GM12878 (cell line): ENCODE data around the gene HBB. TPM values are rescaled to one million over a fixed set of nuclear protein-coding genes. Genes with fewer than 3 reads are reported as not detected.

Experiments
- ATAC-seq: fragments of 200-7000 bp; cut with Tn5 transposase; 3 replicates; pipeline ENCODE4 v1.9.1; 2020; ENCODE audit warnings: mild to moderate bottlenecking, moderate library complexity
- BruUV-seq: library from RNA; stranded (reverse); fragments of 400-500 nt; replicated peaks from 2 replicates; lab custom pipeline; 2021; lab: Mats Ljungman, UMichigan
- CTCF ChIA-PET: fragments of 300-600 bp; sonication (Branson Sonifier 250); formaldehyde crosslinking; extraction: SDS; loops from one replicate; lab custom pipeline; 2021; ENCODE audit warnings: inconsistent platforms; lab: Yijun Ruan, JAX
- POLR2A ChIA-PET: fragments of 350-600 bp; formaldehyde crosslinking; extraction: SDS; loops from one replicate; lab custom pipeline; 2021; ENCODE audit warnings: inconsistent platforms; lab: Charles Lee
- RAD21 ChIA-PET: fragments of 300-600 bp; sonication (Branson Sonifier 250); formaldehyde crosslinking; loops from one replicate; lab custom pipeline; 2023; ENCODE audit warnings: antibody characterized with exemption; ENCODE audit not compliant: unreplicated experiment; lab: Charles Lee
- SMC1A ChIA-PET: fragments of 300-600 bp; sonication (Branson Sonifier 250); formaldehyde crosslinking; loops from one replicate; lab custom pipeline; 2023; ENCODE audit not compliant: unreplicated experiment, uncharacterized antibody; lab: Charles Lee
- DNase-seq: peaks from one replicate; pipeline ENCODE4 v3.0.0-alpha.2; 2011; ENCODE audit warnings: low read depth, low spot score
- FAIRE-seq: peaks from 3 replicates; lab custom pipeline; 2011; peaks lifted over from hg19 to GRCh38; lab: Jason Lieb, UNC
- H2AFZ ChIP-seq: 2 replicates; pipeline ENCODE4 v1.6.0; 2011; ENCODE audit warnings: low read depth, low read length, control low read depth; ENCODE audit not compliant: control insufficient read depth
- H3K27ac ChIP-seq: 2 replicates; pipeline ENCODE4 v1.5.1; 2011; ENCODE audit warnings: control low read depth; ENCODE audit not compliant: control insufficient read depth, insufficient read depth
- H3K27me3 ChIP-seq, 2 experiments: replicated peaks in 1 of 2; 2 replicates each; pipeline versions ENCODE4 v1.6.0 to v1.6.1; 2011; ENCODE audit warnings: low read length in 1 of 2; ENCODE audit not compliant: control insufficient read depth in 2 of 2, insufficient read depth in 2 of 2
- H3K36me3 ChIP-seq, 2 experiments: 2 replicates each; pipeline ENCODE4 v1.5.1; 2011; ENCODE audit warnings: low read length in 1 of 2; ENCODE audit not compliant: control insufficient read depth in 2 of 2, insufficient read depth in 2 of 2
- H3K4me1 ChIP-seq: 2 replicates; pipeline ENCODE4 v1.6.1; 2011; ENCODE audit warnings: mild to moderate bottlenecking, low read length, moderate library complexity, mixed read lengths; ENCODE audit not compliant: control insufficient read depth, insufficient read depth
- H3K4me2 ChIP-seq: 2 replicates; pipeline ENCODE4 v1.6.0; 2011; ENCODE audit warnings: control low read depth; ENCODE audit not compliant: control insufficient read depth, insufficient read depth
- H3K4me3 ChIP-seq: fragments of 200-600 bp; sonication (generic); 2 replicates; pipeline ENCODE4 v1.5.1; 2016
- H3K79me2 ChIP-seq: 2 replicates; pipeline ENCODE4 v1.6.0; 2011; ENCODE audit warnings: low read length; ENCODE audit not compliant: control insufficient read depth, insufficient read depth
- H3K9ac ChIP-seq: 2 replicates; pipeline ENCODE4 v1.8.0; 2011; ENCODE audit warnings: low read length, control low read depth, mixed read lengths; ENCODE audit not compliant: control insufficient read depth, insufficient read depth
- H3K9me3 ChIP-seq: replicated peaks from 3 replicates; pipeline ENCODE4 v1.5.1; 2011; ENCODE audit warnings: mild to moderate bottlenecking, low read length; ENCODE audit not compliant: control insufficient read depth, insufficient read depth
- H4K20me1 ChIP-seq: 2 replicates; pipeline ENCODE4 v1.6.0; 2011; ENCODE audit not compliant: control insufficient read depth, insufficient read depth
- DPF2 ChIP-seq: fragments of 450-650 bp; IDR thresholded peaks from 2 replicates; pipeline ENCODE4 v1.6.1; 2017; ENCODE audit warnings: mild to moderate bottlenecking
- E2F8 ChIP-seq: fragments of 450-650 bp; IDR thresholded peaks from 2 replicates; pipeline ENCODE4 v1.6.1; 2018; ENCODE audit warnings: mild to moderate bottlenecking, low read depth, moderate library complexity; ENCODE audit not compliant: partially characterized antibody
- EZH2 ChIP-seq: IDR thresholded peaks from 2 replicates; pipeline ENCODE4 v1.6.1; 2012; ENCODE audit warnings: low read depth, mild to moderate bottlenecking, control low read depth, inconsistent platforms, low read length, borderline replicate concordance; ENCODE audit not compliant: control insufficient read depth
- IRF4 ChIP-seq: IDR thresholded peaks from 2 replicates; pipeline ENCODE4 v1.6.1; 2011; ENCODE audit warnings: low read depth, low read length
- MEF2A ChIP-seq: IDR thresholded peaks from 2 replicates; pipeline ENCODE4 v1.6.1; 2011; ENCODE audit warnings: low read depth, mild to moderate bottlenecking, low read length, moderate library complexity; ENCODE audit not compliant: insufficient read depth
- NKRF ChIP-seq: fragments of 450-650 bp; conservative IDR thresholded peaks from 2 replicates; pipeline ENCODE4 v1.6.1; 2017; ENCODE audit warnings: mild to moderate bottlenecking, moderate library complexity
- PAX5 ChIP-seq: IDR thresholded peaks from 2 replicates; pipeline ENCODE4 v1.6.1; 2011; ENCODE audit warnings: low read depth, low read length, borderline replicate concordance
- POU2F2 ChIP-seq: IDR thresholded peaks from 3 replicates; pipeline ENCODE4 v1.6.1; 2011; ENCODE audit warnings: low read depth, mild to moderate bottlenecking, low read length, borderline replicate concordance
- TAF1 ChIP-seq: IDR thresholded peaks from 2 replicates; pipeline ENCODE4 v1.6.1; 2011; ENCODE audit warnings: mild to moderate bottlenecking, low read depth, low read length, borderline replicate concordance
- TCF7 ChIP-seq: IDR thresholded peaks from 2 replicates; pipeline ENCODE4 v1.6.1; 2014; ENCODE audit warnings: antibody characterized with exemption, borderline replicate concordance
- ZBTB33 ChIP-seq: fragments of 450-650 bp; IDR thresholded peaks from 2 replicates; pipeline ENCODE4 v1.6.1; 2017; ENCODE audit warnings: mild to moderate bottlenecking
- WGBS: methylation state at CpG from one replicate; pipeline ENCODE4 v1.1.6; 2016; ENCODE audit warnings: low lambda C conversion rate; ENCODE audit not compliant: insufficient replicate concordance, insufficient coverage; ENCODE audit errors: missing lambda C conversion rate; 5-methylcytosine and 5-hydroxymethylcytosine counted together
- in situ Hi-C: fragments of 300-500 bp; cut with MboI; formaldehyde crosslinking; loops from 9 replicates; pipeline ENCODE4 v1.14.3; 2018; ENCODE audit warnings: mixed read lengths
- intact Hi-C: fragments of 100-400 bp; cut with micrococcal nuclease; formaldehyde crosslinking; loops from one replicate; pipeline ENCODE4 v1.14.2; 2022; ENCODE audit not compliant: unreplicated experiment
- polyA plus RNA-seq, 11 experiments: library from polyadenylated mRNA; depleted of rRNA in 4 of 11; unstranded in 6 of 11; stranded (reverse) in 5 of 11; fragments of >200 nt; fragmentation: Nextera tagmentation in 4 of 11; fragmentation: Illumina TruSeq in 1 of 11; extraction: Ambion mirVana in 4 of 11; extraction: Trizol in 1 of 11; gene quantifications; 1 replicate in 1 of 11; 2 replicates in 10 of 11; pipeline versions ENCODE4 v1.2.1 to v1.2.3, GENCODE V29; 2011 to 2016; ENCODE audit warnings: inconsistent platforms in 2 of 11, missing spikeins in 2 of 11, low read depth in 1 of 11
- total RNA-seq, 4 experiments: library from RNA; depleted of rRNA in 3 of 4; stranded (reverse); fragments of >200 nt in 3 of 4; fragmentation: Illumina TruSeq in 1 of 4; extraction: Trizol in 1 of 4; gene quantifications; 2 replicates each; pipeline versions ENCODE4 v1.2.1 to v1.2.3, GENCODE V29; 2013 to 2021

The HBB gene
- total and polyA plus RNA-seq, 10 of the 15 experiments (the other 5 are each of a cell fraction or from before 2014, with no cell fraction given): 0.36 TPM; not detected in 9

GRCh38 chr11:5229796-5230195, 2.9 kb upstream of the HBB start (continued):
- no peak for TF ChIP-seq ZBTB33
- TF ChIP-seq EZH2: no peak
- TF ChIP-seq DPF2: no peak

GRCh38 chr11:5229356-5229755, 2.5 kb upstream of the HBB start:
- no peak overlapping the region for H3K9ac ChIP-seq
- ATAC-seq (no peak), FAIRE-seq (no peak), DNase-seq (no peak)
- POLR2A ChIA-PET: no interaction called here
- no peak overlapping the region for H2AFZ ChIP-seq
- H3K4me3 ChIP-seq: no peak overlapping the region
- H3K4me2 ChIP-seq: no peak overlapping the region
- SMC1A ChIA-PET: interaction anchor here (0.7 kb wide), 1 partner anchor 354 kb away, joined by 3 read pairs; no protein-coding TSS in a partner anchor
- no peak for TF ChIP-seq TCF7
- TF ChIP-seq TAF1: no peak
- no peak for TF ChIP-seq NKRF
- no peak for TF ChIP-seq MEF2A
- TF ChIP-seq POU2F2: no peak
- TF ChIP-seq IRF4: no peak
- TF ChIP-seq E2F8: no peak
- no peak for TF ChIP-seq PAX5
- 42% methylated on average over 1 of the region's 1 CpG for WGBS
- RAD21 ChIA-PET: no interaction called here
- intact Hi-C loops: no loop called here
- no peaks in the 10 kb centered on the region for H3K79me2 ChIP-seq
- no peaks in the 10 kb centered on the region; the same call in 1 of the 2 replicates for H3K4me1 ChIP-seq
- no peaks in the 10 kb centered on the region for H4K20me1 ChIP-seq
- no peaks in the 10 kb centered on the region for H3K27me3 ChIP-seq
- H3K36me3 ChIP-seq: no peaks in the 10 kb centered on the region
- in situ Hi-C loops: no loop called here
- CTCF ChIA-PET: no interaction called here
- no peaks in the 10 kb centered on the region for H3K9me3 ChIP-seq
- no peak overlapping the region for H3K27ac ChIP-seq
- no TSS peak for BruUV-seq
